Urinary bladder (tissue), 4 donors: ENCODE results near the gene PFDN6. TPM values are rescaled to one million over a fixed set of nuclear protein-coding genes. Genes with fewer than 3 reads are reported as not detected.
"Not testable (repeated sequence)": the region's sequence is repeated elsewhere in the genome, so short reads cannot be mapped to it uniquely, and the experiment has no call there.

Experiments used
- DNase-seq: peaks from one replicate; pipeline ENCODE4 v3.0.0-alpha.2; 2015; ENCODE audit errors: extremely low spot score
- H3K27ac ChIP-seq: one replicate; pipeline ENCODE4 v1.5.1; 2013; ENCODE audit warnings: low read depth, mild to moderate bottlenecking, moderate library complexity
- H3K36me3 ChIP-seq: one replicate; pipeline ENCODE4 v1.6.1; 2013; ENCODE audit warnings: mild to moderate bottlenecking, moderate library complexity; ENCODE audit not compliant: insufficient read depth
- H3K4me1 ChIP-seq: one replicate; pipeline ENCODE4 v1.6.1; 2013; ENCODE audit warnings: mild to moderate bottlenecking, moderate library complexity; ENCODE audit not compliant: insufficient read depth
- H3K4me3 ChIP-seq: one replicate; pipeline ENCODE4 v1.5.1; 2013; ENCODE audit warnings: low read depth, low read length
- WGBS: extraction: QIAGEN DNeasy Blood & Tissue Kit; methylation state at CpG from one replicate; pipeline ENCODE4 v1.1.7; 2013; 5-methylcytosine and 5-hydroxymethylcytosine counted together
- polyA plus RNA-seq: library from polyadenylated mRNA; stranded (reverse); fragments of 200-250 nt; gene quantifications from one replicate; pipeline ENCODE4 v1.2.3, GENCODE V29; 2013
- total RNA-seq: library from RNA; depleted of rRNA; stranded (reverse); fragments of >200 nt; gene quantifications from one replicate; pipeline ENCODE4 v1.2.3, GENCODE V29; 2014
- donor health status: healthy with polysubstance abuse.
- donor health status: healthy.

Gene PFDN6
- total and polyA plus RNA-seq, 2 donors: 24.3 to 104 TPM

- H3K36me3 ChIP-seq: not testable (repeated sequence)
Measured at GRCh38 chr6:33262490-33262889, 26.9 kb upstream of the PFDN6 start.

DNA sequence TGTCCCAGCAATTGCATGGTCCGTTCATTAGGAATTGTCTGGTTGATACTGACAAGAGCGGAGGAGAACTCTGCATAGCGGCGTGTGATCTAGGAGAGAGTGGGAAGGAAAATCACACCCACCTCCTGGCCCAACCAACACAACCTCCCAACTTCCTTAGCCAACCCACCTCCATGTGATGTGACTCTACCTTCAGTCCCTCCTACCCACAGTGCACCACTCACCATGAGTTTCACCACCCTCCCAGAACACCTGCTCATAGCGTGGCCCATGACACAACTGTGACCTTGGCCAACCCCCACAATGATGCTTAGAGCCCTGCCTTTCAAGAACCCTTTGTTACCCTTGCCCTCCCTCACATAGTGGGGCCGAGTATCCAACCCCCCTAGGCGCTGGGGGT is 25.4 kb upstream of the PFDN6 start:
- Histone ChIP-seq H3K4me1 (no peaks in the 10 kb centered on the region), H3K27ac (no peak overlapping the region), H3K36me3 (peaks cover 9% of the 10 kb centered on the region), H3K4me3 (no peak overlapping the region)
- no peak for DNase-seq
- WGBS: 87% methylated on average over 7 of the region's 7 CpGs

More at GRCh38 chr6:33262490-33262889, 26.9 kb upstream of the PFDN6 start:
- H3K4me1 ChIP-seq, H3K4me3 ChIP-seq, H3K27ac ChIP-seq, DNase-seq: not testable (repeated sequence)
- WGBS: 97% methylated on average over 3 of the region's 3 CpGs

DNA sequence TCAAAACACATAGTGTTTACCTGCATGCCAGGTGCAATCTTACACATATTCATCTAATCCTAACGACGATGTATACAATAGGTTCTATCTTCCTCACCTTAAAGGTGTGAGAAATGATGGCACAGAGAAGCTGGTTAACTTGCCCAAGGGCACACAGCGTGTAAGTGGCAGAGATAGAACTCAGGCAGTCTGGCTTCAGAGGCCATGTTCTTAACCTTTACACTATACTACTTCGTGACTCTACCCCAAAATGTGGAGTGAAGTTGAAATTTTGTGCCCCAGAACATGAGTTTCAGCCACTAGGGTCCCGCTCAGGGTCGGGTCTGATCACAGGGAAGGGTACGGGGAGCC is 18.3 kb upstream of the PFDN6 start:
- no peak for DNase-seq
- Histone ChIP-seq H3K36me3 (peaks cover 9% of the 10 kb centered on the region), H3K27ac (peak overlapping the region; percentile 92), H3K4me3 (peak overlapping the region; percentile 63), H3K4me1 (no peaks in the 10 kb centered on the region)
- WGBS: 2% methylated on average over 7 of the region's 7 CpGs

DNA sequence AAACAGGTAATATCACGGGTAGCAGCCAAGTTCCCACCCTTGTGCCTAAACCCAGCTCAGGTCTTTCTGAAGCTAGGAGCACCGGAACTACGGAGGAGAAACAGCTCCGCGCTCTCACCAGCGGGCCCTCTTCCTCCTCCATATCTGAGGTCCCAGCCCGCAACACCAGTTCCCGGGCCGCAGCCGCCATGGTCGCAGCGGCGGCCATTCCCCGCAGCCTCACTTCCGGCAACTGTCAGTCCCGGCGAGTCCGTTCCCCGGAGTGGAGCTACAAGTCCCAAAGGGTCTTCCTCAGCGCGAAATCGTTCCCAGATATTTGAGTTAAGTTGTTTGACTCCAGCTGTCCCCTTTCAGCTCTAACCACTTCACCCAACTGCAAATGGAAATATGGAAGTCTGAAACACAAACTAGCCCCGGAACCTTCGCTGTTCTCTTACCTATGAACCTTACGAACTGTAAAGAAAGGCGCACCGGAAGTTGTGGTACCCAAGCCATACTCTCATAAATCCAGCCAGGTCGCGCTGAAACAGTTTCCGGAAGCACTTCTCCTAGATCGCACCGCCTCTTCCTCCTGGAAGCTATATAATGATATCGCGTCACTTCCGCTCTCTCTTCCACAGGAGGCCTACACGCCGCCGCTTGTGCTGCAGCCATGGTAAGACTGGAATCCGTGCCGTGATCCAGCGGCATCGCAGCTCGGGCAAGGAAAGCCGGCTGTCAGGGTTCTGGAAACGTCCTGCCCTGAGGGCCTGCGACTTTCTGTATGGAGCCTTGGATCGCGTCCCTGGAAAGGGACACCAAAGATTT is 17.7 kb upstream of the PFDN6 start, which contains the start of the genes RPS18 and VPS52:
Gene RPS18, plus strand, starts transcription at position 608 of the 807 bp plus-strand sequence. Its CDS starts 45 bp downstream, at position 653.
Gene VPS52, minus strand, starts transcription at position 409 of the 807 bp plus-strand sequence. Its CDS starts 201 bp downstream, at position 208.
- H3K4me3 ChIP-seq: peak within 1 kb of the TSS; percentile 63
- WGBS: under 1% methylated on average over 48 of the region's 48 CpGs
- H3K36me3 ChIP-seq: peaks cover 9% of the 10 kb centered on the region
- H3K4me1 ChIP-seq: no peaks in the 10 kb centered on the region
- H3K27ac ChIP-seq: peak within 1 kb of the TSS; percentile 92
- DNase-seq: peak; percentile 98

DNA sequence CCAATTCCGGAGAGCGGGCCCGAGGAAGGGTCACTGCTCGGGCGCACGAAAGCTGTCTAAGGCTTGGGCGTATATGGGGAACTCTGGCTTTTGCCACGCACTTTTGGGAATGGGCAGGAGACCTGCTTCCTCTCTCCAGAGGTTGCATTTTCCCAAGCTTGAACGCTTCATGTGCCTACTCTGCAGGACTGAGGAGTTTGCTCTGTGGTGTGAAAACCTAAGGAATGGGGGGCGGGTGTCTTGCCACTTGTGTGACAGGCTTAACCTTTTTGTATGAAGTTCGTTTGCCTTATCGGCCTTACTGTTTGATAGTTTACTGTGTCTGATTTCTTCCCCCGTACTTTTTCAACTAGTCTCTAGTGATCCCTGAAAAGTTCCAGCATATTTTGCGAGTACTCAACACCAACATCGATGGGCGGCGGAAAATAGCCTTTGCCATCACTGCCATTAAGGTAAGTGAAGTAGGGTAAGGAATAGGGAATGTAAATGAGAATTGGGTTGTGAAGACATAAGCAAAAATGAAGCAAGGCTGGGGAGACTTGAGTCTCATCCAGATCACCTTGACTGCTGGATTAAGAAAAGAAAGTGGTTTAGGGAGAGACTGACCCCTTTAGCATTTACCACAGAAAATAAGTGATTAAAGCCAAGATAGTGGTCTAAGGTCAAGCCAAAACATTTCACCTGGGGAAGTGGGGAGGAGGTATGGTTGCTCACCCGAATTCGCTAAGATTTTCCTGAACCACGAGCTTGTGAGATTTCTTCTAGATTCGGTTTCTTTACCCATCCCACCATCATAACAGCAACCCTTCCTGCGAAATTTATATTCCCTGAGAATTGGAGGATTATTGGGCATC is 16.9 kb upstream of the PFDN6 start:
- Histone ChIP-seq H3K4me1 (no peaks in the 10 kb centered on the region), H3K27ac (peak overlapping the region; percentile 51), H3K4me3 (peak overlapping the region; percentile 63), H3K36me3 (peaks cover 6% of the 10 kb centered on the region)
- no peak for DNase-seq
- 12% methylated on average over 22 of the region's 22 CpGs for WGBS

DNA sequence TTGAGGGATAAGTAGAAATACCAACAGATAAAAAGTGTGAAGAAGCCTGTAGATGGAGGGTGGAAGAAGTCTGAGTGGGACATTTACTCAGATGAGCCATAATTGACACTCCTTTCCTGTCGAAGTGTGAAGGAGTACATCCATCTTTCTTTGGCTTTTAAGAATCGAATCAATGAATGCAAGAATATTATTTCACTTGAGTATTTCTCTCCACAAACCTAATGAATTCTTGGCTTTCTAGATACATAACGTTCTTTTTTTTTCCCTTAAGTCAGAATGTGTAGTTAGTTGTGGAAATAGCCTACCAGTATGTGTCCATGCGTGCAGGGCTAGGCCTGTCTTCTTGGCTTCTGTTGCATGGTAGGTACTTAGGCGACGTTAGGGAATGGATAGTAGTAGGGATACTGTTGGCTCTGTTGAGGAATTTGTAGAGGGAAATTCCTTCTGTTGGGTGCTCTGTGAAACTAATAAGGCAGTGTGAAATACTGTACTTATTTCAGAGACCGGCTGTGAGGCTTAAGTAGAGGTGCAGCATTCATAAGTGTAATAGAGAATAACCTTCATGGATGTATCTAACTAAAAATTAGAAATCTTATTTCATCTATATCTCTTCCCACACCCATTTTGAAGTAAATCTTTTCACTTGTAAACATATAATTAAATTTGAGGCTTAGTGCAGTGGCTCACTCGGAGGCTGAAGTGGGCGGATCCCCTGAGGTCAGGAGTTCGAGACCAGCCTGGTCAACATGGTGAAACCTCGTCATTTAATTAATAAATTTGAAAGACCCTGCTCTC is 16.1 kb upstream of the PFDN6 start:
- Histone ChIP-seq H3K4me1 (no peaks in the 10 kb centered on the region), H3K36me3 (peaks cover under 1% of the 10 kb centered on the region), H3K4me3 (no peak overlapping the region), H3K27ac (no peak overlapping the region)
- no peak for DNase-seq
- 67% methylated on average over 11 of the region's 11 CpGs for WGBS

DNA sequence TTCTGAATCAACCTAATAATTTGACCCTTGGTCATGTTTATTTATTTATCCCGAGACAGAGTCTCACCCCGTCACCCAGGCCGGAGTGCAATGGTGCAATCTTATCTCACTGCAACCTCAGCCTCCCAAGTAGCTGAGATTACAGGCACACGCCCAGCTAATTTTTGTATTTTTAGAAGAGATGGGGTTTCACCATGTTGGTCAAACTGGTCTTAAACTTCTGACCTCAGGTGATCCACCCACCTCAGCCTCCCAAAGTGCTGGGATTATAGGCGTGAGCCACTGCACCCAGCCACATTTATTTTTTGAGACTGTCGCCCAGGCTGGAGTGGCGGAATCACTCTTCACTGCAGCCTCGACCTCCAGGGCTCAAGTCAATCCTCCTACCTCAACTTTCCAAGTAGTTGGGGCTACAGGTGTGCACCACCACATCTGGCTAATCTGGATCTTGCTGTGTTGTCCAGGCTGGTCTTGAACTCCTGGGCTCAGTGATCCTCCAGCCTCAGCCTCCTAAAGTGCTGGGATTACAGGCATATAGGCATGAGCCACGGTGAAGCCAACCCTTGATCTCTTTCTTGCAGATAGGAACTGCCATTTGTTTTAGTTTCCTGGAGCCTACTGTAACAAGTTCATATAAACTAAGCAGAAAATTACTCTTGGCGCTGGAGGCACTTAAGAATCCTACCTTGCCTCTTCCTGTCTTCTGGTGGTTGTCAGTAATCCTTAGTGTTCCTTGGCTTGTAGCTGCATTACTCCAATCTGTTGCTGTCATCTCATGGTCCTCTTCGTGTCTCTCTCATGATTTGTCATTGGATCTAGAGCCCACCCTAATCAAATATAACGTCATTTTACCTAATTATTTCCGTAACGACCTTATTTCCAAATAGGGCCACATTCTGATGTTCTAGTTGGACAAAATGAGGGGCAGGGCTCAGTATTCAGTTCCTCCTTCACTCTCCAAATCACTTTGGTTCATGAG is 15.2 kb upstream of the PFDN6 start:
- Histone ChIP-seq H3K4me1 (no peaks in the 10 kb centered on the region), H3K27ac (no peak overlapping the region), H3K4me3 (no peak overlapping the region), H3K36me3 (no peaks in the 10 kb centered on the region)
- 74% methylated on average over 14 of the region's 14 CpGs for WGBS
- DNase-seq: no peak

DNA sequence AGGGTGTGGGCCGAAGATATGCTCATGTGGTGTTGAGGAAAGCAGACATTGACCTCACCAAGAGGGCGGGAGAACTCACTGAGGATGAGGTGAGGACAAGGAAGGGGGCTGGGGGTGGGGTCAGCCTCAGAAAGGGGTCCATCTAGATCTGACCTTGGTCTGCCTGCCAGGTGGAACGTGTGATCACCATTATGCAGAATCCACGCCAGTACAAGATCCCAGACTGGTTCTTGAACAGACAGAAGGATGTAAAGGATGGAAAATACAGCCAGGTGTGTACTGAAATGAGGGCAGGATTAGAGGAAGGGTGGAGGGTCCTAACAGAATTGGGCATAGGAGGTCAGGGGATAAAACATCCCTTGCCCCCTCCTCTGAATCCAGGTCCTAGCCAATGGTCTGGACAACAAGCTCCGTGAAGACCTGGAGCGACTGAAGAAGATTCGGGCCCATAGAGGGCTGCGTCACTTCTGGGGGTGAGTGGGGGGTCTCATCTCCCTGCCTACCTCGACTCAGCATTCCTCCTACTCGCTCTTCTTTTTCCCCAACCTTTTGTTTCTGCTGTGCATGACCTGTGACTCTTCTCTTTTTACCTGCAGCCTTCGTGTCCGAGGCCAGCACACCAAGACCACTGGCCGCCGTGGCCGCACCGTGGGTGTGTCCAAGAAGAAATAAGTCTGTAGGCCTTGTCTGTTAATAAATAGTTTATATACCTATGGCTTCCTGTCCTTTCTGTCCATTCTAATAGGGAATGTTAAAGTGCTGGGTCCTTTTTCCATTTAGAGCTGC is 13.4 kb upstream of the PFDN6 start:
- H3K4me3 ChIP-seq, H3K4me1 ChIP-seq, DNase-seq, H3K36me3 ChIP-seq: not testable (repeated sequence)
- WGBS: 79% methylated on average over 16 of the region's 16 CpGs
- peak overlapping the region; percentile 87 for H3K27ac ChIP-seq

- Histone ChIP-seq H3K36me3 (no peaks in the 10 kb centered on the region), H3K27ac (peak overlapping the region; percentile 87), H3K4me3 (peak overlapping the region; percentile 58), H3K4me1 (no peaks in the 10 kb centered on the region)
- DNase-seq: no peak
Measured at GRCh38 chr6:33276581-33276863, 12.9 kb upstream of the PFDN6 start.

- Histone ChIP-seq H3K4me3 (peak within 1 kb of the TSS; percentile 58), H3K4me1 (no peaks in the 10 kb centered on the region), H3K36me3 (no peaks in the 10 kb centered on the region), H3K27ac (peak within 1 kb of the TSS; percentile 87)
- peak; percentile 33 for DNase-seq
- under 1% methylated on average over 80 of the region's 80 CpGs for WGBS
Measured at GRCh38 chr6:33276864-33277662, 12.3 kb upstream of the PFDN6 start, which contains the start of gene B3GALT4. TSS of gene B3GALT4 (plus strand) at chr6:33277123. CDS start at chr6:33277420, 297 bp downstream.

GRCh38 chr6:33277663-33278391 is 11.6 kb upstream of the PFDN6 start:
- Histone ChIP-seq H3K36me3 (no peaks in the 10 kb centered on the region), H3K4me3 (peak overlapping the region; percentile 58), H3K27ac (peak overlapping the region; percentile 87), H3K4me1 (no peaks in the 10 kb centered on the region)
- WGBS: 39% methylated on average over 39 of the region's 39 CpGs
- DNase-seq: no peak
